ENCODE results near the gene PRTG.

- TF ChIP-seq CTCF (conservative IDR thresholded peaks at IDR 0.05; ENCODE audit: low read length), result peak; percentile 75
- no peak for TF ChIP-seq EZH2phosphoT487 (IDR thresholded peaks at IDR 0.05; ENCODE audit: borderline replicate concordance, low read depth, low read length)
Measured at GRCh38 chr15:55774113-55774970, 31.4 kb upstream of the PRTG start.

Data from OCI-LY7 (cell line).